Measurements from ENCODE around the gene MEIKIN.

Gene MEIKIN

DNA sequence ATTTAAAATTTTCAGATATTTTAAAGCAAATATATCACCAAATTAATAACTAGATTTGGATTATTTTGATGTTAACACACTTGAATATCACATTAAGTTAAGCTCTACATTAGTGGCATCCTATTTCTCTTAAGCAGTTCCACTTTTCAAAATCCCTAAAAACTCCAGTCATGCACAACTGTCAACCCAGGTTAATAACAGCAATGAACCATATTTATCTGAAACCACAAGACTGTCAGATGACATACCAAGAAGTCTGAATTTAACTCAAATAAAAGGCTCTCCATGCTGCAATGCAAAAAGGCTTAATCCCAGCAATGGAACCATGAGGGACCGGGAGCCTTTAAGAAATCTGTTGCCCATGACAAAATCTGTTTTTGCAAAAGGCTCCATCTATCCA lies 176.1 kb downstream of the MEIKIN start:
- no peak for DNase-seq (ENCODE audit: low read depth)

DNA sequence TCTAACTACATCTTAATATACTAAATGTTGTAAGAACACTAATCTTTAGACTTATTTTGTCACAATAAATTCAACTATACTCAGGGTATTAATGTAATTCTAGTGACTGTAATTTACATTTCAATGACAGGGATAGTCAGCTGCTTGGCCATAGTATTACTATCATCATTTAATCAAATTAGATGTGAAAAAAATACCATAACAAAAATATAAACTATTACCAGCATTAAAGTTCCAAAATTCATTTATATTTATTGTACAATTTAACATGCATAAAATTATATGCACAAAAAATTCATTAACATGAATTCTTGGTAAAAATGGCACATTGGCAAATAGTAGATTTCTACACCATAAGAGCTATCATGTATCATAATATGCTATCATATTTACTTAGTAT lies 177.6 kb downstream of the MEIKIN start:
- DNase-seq (ENCODE audit: low read depth): no peak

DNA sequence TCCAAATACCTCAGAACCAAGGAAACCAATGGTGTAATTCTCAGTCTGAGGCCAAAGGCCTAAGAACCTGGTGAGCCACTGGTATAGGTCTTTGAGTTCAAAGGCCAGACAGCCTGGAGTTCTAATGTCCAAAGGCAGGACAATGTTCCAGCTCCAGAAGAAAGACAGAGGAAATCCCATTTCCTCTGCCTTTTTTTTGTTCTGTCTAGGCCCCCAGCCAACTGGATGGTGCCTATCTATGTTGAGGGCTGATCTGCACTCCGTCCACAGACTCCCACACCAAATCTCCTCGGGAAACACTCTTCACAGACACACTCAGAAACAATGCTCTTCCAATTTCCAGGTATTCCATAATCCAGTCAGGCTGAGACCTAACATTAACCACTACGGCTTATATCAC lies 178.8 kb downstream of the MEIKIN start:
- DNase-seq (ENCODE audit: low read depth): no peak

DNA sequence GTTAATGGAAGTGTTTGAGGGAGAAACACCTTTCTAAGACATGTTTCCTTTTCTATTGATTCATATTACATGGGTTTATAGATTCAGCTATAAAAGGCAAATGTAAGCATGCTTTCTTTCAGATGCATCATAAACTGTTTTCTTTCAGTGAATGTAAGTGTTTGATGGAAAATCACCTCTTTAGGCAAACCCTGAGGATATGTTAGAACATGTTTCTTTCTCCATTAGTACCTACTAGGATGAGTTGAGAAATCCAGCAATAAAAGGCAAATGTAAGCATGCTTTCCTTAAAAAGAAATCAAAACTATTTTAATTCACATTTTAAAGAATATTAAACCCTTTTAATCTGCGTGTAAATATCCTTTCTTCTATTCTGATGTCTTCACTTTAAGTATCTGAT lies 180.2 kb downstream of the MEIKIN start:
- no peak for DNase-seq (ENCODE audit: low read depth)

- DNase-seq (ENCODE audit: low read depth): no peak
Measured at GRCh38 chr5:131763968-131764367, 181.5 kb downstream of the MEIKIN start.

DNA sequence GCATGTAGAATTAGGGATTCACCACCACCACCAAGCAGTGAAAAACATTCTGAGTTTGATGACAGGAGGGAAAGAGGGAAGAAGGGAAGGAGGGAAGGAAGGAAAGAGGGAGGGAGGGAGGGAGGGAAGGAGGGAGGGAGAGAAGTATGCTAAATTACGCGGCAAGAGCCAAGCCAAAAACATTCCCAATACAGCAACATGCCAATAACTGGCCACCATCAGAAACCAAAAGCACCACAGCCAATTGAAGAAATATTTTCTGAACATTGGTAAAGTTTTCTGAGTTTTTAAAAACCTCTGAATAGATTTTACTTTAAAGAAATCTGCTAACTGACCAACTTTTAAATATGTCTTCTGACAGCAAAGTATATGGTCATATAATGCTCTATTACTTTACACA lies 184.7 kb downstream of the MEIKIN start:
- no peak for DNase-seq (ENCODE audit: low read depth)

GRCh38 chr5:131759704-131760103 lies 185.8 kb downstream of the MEIKIN start:
- DNase-seq (ENCODE audit: low read depth): no peak

DNA sequence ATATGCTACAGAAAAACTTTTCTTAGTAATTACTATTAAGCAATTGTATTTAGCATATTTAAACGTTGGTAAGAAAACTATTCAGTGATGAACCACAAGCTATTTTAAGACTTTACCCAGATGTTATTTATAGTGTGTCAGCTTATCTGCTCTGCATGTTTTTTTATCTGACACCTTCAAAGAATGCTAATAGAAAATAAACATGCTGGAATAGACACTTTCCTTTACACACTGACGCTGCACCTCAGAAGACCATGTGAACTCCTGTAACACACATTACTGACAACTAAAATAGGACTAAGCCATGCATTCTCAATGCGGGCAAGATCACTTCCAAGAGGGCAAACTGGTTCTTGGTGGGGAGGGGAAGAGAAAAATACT lies 187.0 kb downstream of the MEIKIN start:
- no peak for DNase-seq (ENCODE audit: low read depth)

GRCh38 chr5:131757830-131758519 lies 187.5 kb downstream of the MEIKIN start:
- DNase-seq (ENCODE audit: low read depth): no peak
